GM21717 (cell line): ENCODE measurements around the gene ALPL.
"Not testable (repeated sequence)": the region's sequence is repeated elsewhere in the genome, so short reads cannot be mapped to it uniquely, and the experiment has no call there.

Experiments
- ATAC-seq: cut with Tn5 transposase; IDR thresholded peaks from one replicate; pipeline ENCODE4 v1.9.1; 2021; ENCODE audit warnings: mild to moderate bottlenecking, moderate library complexity; ENCODE audit not compliant: unreplicated experiment

Gene ALPL

GRCh38 chr1:21507511-21508270 lies 1.5 kb upstream of the ALPL start:
- no peak for ATAC-seq

- no peak for ATAC-seq
Measured at GRCh38 chr1:21508580-21509350, 458 bp upstream of the ALPL start.

GRCh38 chr1:21510113-21510493 lies 880 bp downstream of the ALPL start:
- ATAC-seq: no peak

GRCh38 chr1:21510885-21511578 lies 1.8 kb downstream of the ALPL start:
- ATAC-seq: no peak

GRCh38 chr1:21511579-21512522 lies 2.6 kb downstream of the ALPL start:
- no peak for ATAC-seq

- ATAC-seq: no peak
Measured at GRCh38 chr1:21514245-21514644, 5.0 kb downstream of the ALPL start.

- no peak for ATAC-seq
Measured at GRCh38 chr1:21517161-21517589, 8.0 kb downstream of the ALPL start.

- no peak for ATAC-seq
Measured at GRCh38 chr1:21517660-21518480, 8.6 kb downstream of the ALPL start.

GRCh38 chr1:21518774-21519455 lies 9.7 kb downstream of the ALPL start:
- no peak for ATAC-seq

GRCh38 chr1:21519486-21520070 lies 10.4 kb downstream of the ALPL start:
- not testable (repeated sequence) for ATAC-seq

GRCh38 chr1:21520899-21521716 lies 11.9 kb downstream of the ALPL start:
- ATAC-seq: no peak

- no peak for ATAC-seq
Measured at GRCh38 chr1:21521717-21522060, 12.5 kb downstream of the ALPL start.

GRCh38 chr1:21522525-21523038 lies 13.4 kb downstream of the ALPL start:
- ATAC-seq: no peak

- no peak for ATAC-seq
Measured at GRCh38 chr1:21523297-21523813, 14.1 kb downstream of the ALPL start.

GRCh38 chr1:21524220-21524619 lies 15.0 kb downstream of the ALPL start:
- ATAC-seq: no peak

GRCh38 chr1:21524686-21525339 lies 15.6 kb downstream of the ALPL start:
- ATAC-seq: no peak

- ATAC-seq: no peak
Measured at GRCh38 chr1:21525340-21525717, 16.1 kb downstream of the ALPL start.
